Subcutaneous abdominal adipose tissue (tissue), 5 donors: ENCODE results near the gene MAPK4.

Experiments
- H3K27ac ChIP-seq: one replicate; pipeline ENCODE4 v1.7.0; 2013; ENCODE audit warnings: low read depth, mild to moderate bottlenecking, inconsistent platforms, low read length, moderate library complexity
- H3K27me3 ChIP-seq, 5 donors: one replicate each; pipeline ENCODE4 v1.7.0; 2013; ENCODE audit warnings: low read length in 5 of 5, inconsistent platforms in 1 of 5; ENCODE audit not compliant: control insufficient read depth in 5 of 5, insufficient read depth in 4 of 5
- H3K36me3 ChIP-seq, 5 donors: one replicate each; pipeline ENCODE4 v1.7.0; 2013; ENCODE audit warnings: low read length in 5 of 5; ENCODE audit not compliant: control insufficient read depth in 5 of 5, insufficient read depth in 5 of 5
- H3K4me1 ChIP-seq, 5 donors: one replicate each; pipeline ENCODE4 v1.7.0; 2013; ENCODE audit warnings: low read length in 5 of 5, mild to moderate bottlenecking in 3 of 5, moderate library complexity in 1 of 5; ENCODE audit not compliant: control insufficient read depth in 5 of 5, insufficient read depth in 5 of 5
- H3K4me3 ChIP-seq, 5 donors: one replicate each; pipeline ENCODE4 v1.7.0; 2013; ENCODE audit warnings: low read length in 5 of 5, low read depth in 1 of 5
- H3K9ac ChIP-seq, 5 donors: one replicate each; pipeline ENCODE4 v1.7.0; 2013; ENCODE audit warnings: low read length in 5 of 5, mild to moderate bottlenecking in 4 of 5, moderate library complexity in 3 of 5
- H3K9me3 ChIP-seq, 5 donors: one replicate each; pipeline ENCODE4 v1.7.0; 2013; ENCODE audit warnings: low read length in 5 of 5; ENCODE audit not compliant: control insufficient read depth in 5 of 5
- donor health status: healthy.
- donor health status: healthy.
- donor health status: healthy.
- donor health status: healthy.
- donor health status: healthy.

MAPK4 gene

GRCh38 chr18:50687491-50687890 is 127.6 kb downstream of the MAPK4 start:
- Histone ChIP-seq H3K36me3 (no peaks in the 10 kb centered on the region), H3K4me1 (no peaks in the 10 kb centered on the region), H3K27me3 (peaks cover 0 to 10% (median 6%) of the 10 kb centered on the region in 5 donors), H3K27ac (no peak overlapping the region), H3K9me3 (no peaks in the 10 kb centered on the region), H3K9ac (no peak overlapping the region), H3K4me3 (no peak overlapping the region)

- Histone ChIP-seq H3K36me3 (no peaks in the 10 kb centered on the region), H3K27me3 (peaks cover 0 to 10% (median 5%) of the 10 kb centered on the region in 5 donors), H3K9me3 (no peaks in the 10 kb centered on the region), H3K27ac (no peak overlapping the region), H3K4me1 (no peaks in the 10 kb centered on the region), H3K4me3 (no peak overlapping the region), H3K9ac (no peak overlapping the region)
Measured at GRCh38 chr18:50689578-50689977, 129.7 kb downstream of the MAPK4 start.

GRCh38 chr18:50694147-50694546 is 134.3 kb downstream of the MAPK4 start:
- H3K4me3 ChIP-seq = no peak overlapping the region
- H3K27me3 ChIP-seq = peaks cover 0 to 4% (median 0%) of the 10 kb centered on the region in 5 donors
- no peaks in the 10 kb centered on the region for H3K4me1 ChIP-seq
- H3K27ac ChIP-seq = no peak overlapping the region
- H3K9me3 ChIP-seq = no peaks in the 10 kb centered on the region
- no peaks in the 10 kb centered on the region for H3K36me3 ChIP-seq
- H3K9ac ChIP-seq = no peak overlapping the region

- Histone ChIP-seq H3K27me3 (peaks cover 0 to 4% (median 0%) of the 10 kb centered on the region in 5 donors), H3K9ac (no peak overlapping the region), H3K36me3 (no peaks in the 10 kb centered on the region), H3K4me1 (no peaks in the 10 kb centered on the region), H3K4me3 (no peak overlapping the region), H3K27ac (no peak overlapping the region), H3K9me3 (no peaks in the 10 kb centered on the region)
Measured at GRCh38 chr18:50695431-50696176, 135.7 kb downstream of the MAPK4 start.

GRCh38 chr18:50696436-50696835 is 136.5 kb downstream of the MAPK4 start:
- no peaks in the 10 kb centered on the region for H3K4me1 ChIP-seq
- H3K4me3 ChIP-seq = no peak overlapping the region
- no peak overlapping the region for H3K27ac ChIP-seq
- peaks cover 0 to 4% (median 0%) of the 10 kb centered on the region in 5 donors for H3K27me3 ChIP-seq
- no peaks in the 10 kb centered on the region for H3K36me3 ChIP-seq
- H3K9ac ChIP-seq = no peak overlapping the region
- H3K9me3 ChIP-seq = no peaks in the 10 kb centered on the region

GRCh38 chr18:50696929-50697328 is 137.0 kb downstream of the MAPK4 start:
- Histone ChIP-seq H3K9me3 (no peaks in the 10 kb centered on the region), H3K36me3 (no peaks in the 10 kb centered on the region), H3K9ac (no peak overlapping the region)

GRCh38 chr18:50697509-50697908 is 137.6 kb downstream of the MAPK4 start:
- Histone ChIP-seq H3K27me3 (peaks cover 0 to 4% (median 0%) of the 10 kb centered on the region in 5 donors), H3K9me3 (no peaks in the 10 kb centered on the region), H3K36me3 (no peaks in the 10 kb centered on the region), H3K27ac (no peak overlapping the region), H3K9ac (no peak overlapping the region), H3K4me3 (no peak overlapping the region), H3K4me1 (no peaks in the 10 kb centered on the region)

More at GRCh38 chr18:50696929-50697328, 137.0 kb downstream of the MAPK4 start:
- Histone ChIP-seq H3K4me3 (no peak overlapping the region), H3K4me1 (no peaks in the 10 kb centered on the region), H3K27me3 (peaks cover 0 to 4% (median 0%) of the 10 kb centered on the region in 5 donors), H3K27ac (no peak overlapping the region)

GRCh38 chr18:50700245-50701165 is 140.6 kb downstream of the MAPK4 start:
- peaks cover 0 to under 1% (median 0%) of the 10 kb centered on the region in 5 donors for H3K27me3 ChIP-seq
- H3K4me3 ChIP-seq = no peak overlapping the region
- H3K27ac ChIP-seq = no peak overlapping the region
- no peak overlapping the region for H3K9ac ChIP-seq
- H3K36me3 ChIP-seq = no peaks in the 10 kb centered on the region
- H3K4me1 ChIP-seq = no peaks in the 10 kb centered on the region
- H3K9me3 ChIP-seq = no peaks in the 10 kb centered on the region

GRCh38 chr18:50704357-50704940 is 144.6 kb downstream of the MAPK4 start:
- Histone ChIP-seq H3K36me3 (no peaks in the 10 kb centered on the region), H3K27ac (no peak overlapping the region), H3K27me3 (no peaks in the 10 kb centered on the region), H3K9me3 (no peaks in the 10 kb centered on the region), H3K9ac (no peak overlapping the region), H3K4me3 (no peak overlapping the region), H3K4me1 (no peaks in the 10 kb centered on the region)

- no peak overlapping the region for H3K27ac ChIP-seq
- H3K4me3 ChIP-seq = no peak overlapping the region
- H3K9ac ChIP-seq = no peak overlapping the region
- H3K4me1 ChIP-seq = no peaks in the 10 kb centered on the region
- H3K27me3 ChIP-seq = peaks cover 0 to 1% (median 0%) of the 10 kb centered on the region in 5 donors
- no peaks in the 10 kb centered on the region for H3K9me3 ChIP-seq
- no peaks in the 10 kb centered on the region for H3K36me3 ChIP-seq
Measured at GRCh38 chr18:50706199-50706598, 146.3 kb downstream of the MAPK4 start.
